Lung (tissue), 12 donors: ENCODE results near the gene GRHL1. TPM values are rescaled to one million over a fixed set of nuclear protein-coding genes. Genes with fewer than 3 reads are reported as not detected.

Source experiments
- ATAC-seq: fragments of 200-7000 bp; cut with Tn5 transposase; one replicate; pipeline ENCODE4 v1.9.1; 2020; ENCODE audit warnings: moderate number of reproducible peaks; ENCODE audit not compliant: insufficient read depth, low FRiP score
- DNase-seq, 3 donors: peaks; one replicate each; pipeline ENCODE4 v3.0.0-alpha.2; 2013 to 2017
- H3K27ac ChIP-seq, 2 donors: one replicate each; pipeline ENCODE4 v1.5.1; 2013; ENCODE audit warnings: mild to moderate bottlenecking in 2 of 2, moderate library complexity in 2 of 2, control low read depth in 1 of 2, inconsistent platforms in 1 of 2, low read depth in 1 of 2, low read length in 1 of 2
- H3K27me3 ChIP-seq, 3 donors: one replicate each; pipeline ENCODE4 v1.5.1; 2013; ENCODE audit warnings: low read length in 2 of 3; ENCODE audit not compliant: control insufficient read depth in 3 of 3, insufficient read depth in 3 of 3
- H3K36me3 ChIP-seq, 4 donors: one replicate each; pipeline ENCODE4 v1.5.1; 2013; ENCODE audit warnings: low read length in 4 of 4, mild to moderate bottlenecking in 1 of 4, moderate library complexity in 1 of 4; ENCODE audit not compliant: control insufficient read depth in 4 of 4, insufficient read depth in 4 of 4
- H3K4me1 ChIP-seq, 5 donors: one replicate each; pipeline ENCODE4 v1.5.1; 2013; ENCODE audit warnings: low read length in 5 of 5, mild to moderate bottlenecking in 2 of 5, moderate library complexity in 1 of 5; ENCODE audit not compliant: control insufficient read depth in 5 of 5, insufficient read depth in 5 of 5
- H3K4me3 ChIP-seq: one replicate; pipeline ENCODE4 v1.5.1; 2013; ENCODE audit warnings: mild to moderate bottlenecking, control low read depth, moderate library complexity
- H3K9ac ChIP-seq, 2 donors: one replicate each; pipeline ENCODE4 v1.5.1; 2013; ENCODE audit warnings: low read length in 2 of 2, control low read depth in 1 of 2; ENCODE audit not compliant: insufficient read depth in 1 of 2
- H3K9me3 ChIP-seq, 4 donors: one replicate each; pipeline ENCODE4 v1.5.1; 2013; ENCODE audit warnings: low read length in 3 of 4, mild to moderate bottlenecking in 1 of 4, moderate library complexity in 1 of 4; ENCODE audit not compliant: control insufficient read depth in 4 of 4, insufficient read depth in 3 of 4
- CTCF ChIP-seq: IDR thresholded peaks from 2 replicates; pipeline ENCODE4 v1.5.1; 2012; ENCODE audit warnings: mild to moderate bottlenecking; ENCODE audit errors: control extremely low read depth, extremely low read depth
- WGBS, 2 donors: extraction: QIAGEN DNeasy Blood & Tissue Kit; methylation state at CpG; one replicate each; pipeline ENCODE4 v1.1.7; 2013; 5-methylcytosine and 5-hydroxymethylcytosine counted together
- polyA plus RNA-seq, 2 donors: library from polyadenylated mRNA; stranded (reverse); fragments of 200-250 nt; gene quantifications; one replicate each; pipeline ENCODE4 v1.2.1, GENCODE V29; 2013
- total RNA-seq, 2 donors: library from RNA; depleted of rRNA in 1 of 2; stranded (reverse); fragments of >200 nt in 1 of 2; gene quantifications; one replicate each; pipeline ENCODE4 v1.2.1, GENCODE V29; 2014 to 2021
- donor health status: control.
- donor health status: control.
- donor health status: Bipolar disorder and iron deficiency.
- donor health status: healthy.
- donor health status: DM: yes; HTN: yes; CAD: no.

The GRHL1 gene
- total and polyA plus RNA-seq, 4 donors, result 1.8 to 13.6 (median 5.6) TPM

- peaks cover 2 to 28% (median 5%) of the 10 kb centered on the region in 4 donors for H3K36me3 ChIP-seq
Measured at GRCh38 chr2:10043906-10044601, 92.6 kb downstream of the GRHL1 start.

GRCh38 chr2:10045561-10046355, 94.3 kb downstream of the GRHL1 start:
- DNase-seq (no peak), ATAC-seq (no peak)
- H3K9me3 ChIP-seq, result no peaks in the 10 kb centered on the region
- H3K27me3 ChIP-seq, result no peaks in the 10 kb centered on the region
- peak overlapping the region in 1 of 2 donors; percentile 40 for H3K27ac ChIP-seq
- peaks cover 0 to 23% (median 12%) of the 10 kb centered on the region in 5 donors for H3K4me1 ChIP-seq
- no peak for TF ChIP-seq CTCF
- H3K4me3 ChIP-seq, result no peak overlapping the region
- 73 to 87% methylated on average over 20 of the region's 20 CpGs for WGBS, 2 donors
- peaks cover 2 to 31% (median 7%) of the 10 kb centered on the region in 4 donors for H3K36me3 ChIP-seq
- no peak overlapping the region for H3K9ac ChIP-seq

More at GRCh38 chr2:10043906-10044601, 92.6 kb downstream of the GRHL1 start:
- 10 to 30% methylated on average over 39 to 90 of the region's 90 CpGs for WGBS, 2 donors
- ATAC-seq (peak; percentile 83), DNase-seq (peak; percentile 94 to 97 (median 97))
- H3K9ac ChIP-seq, result peak overlapping the region; percentile 16 to 61
- no peaks in the 10 kb centered on the region for H3K9me3 ChIP-seq
- peak overlapping the region; percentile 67 for H3K4me3 ChIP-seq
- no peaks in the 10 kb centered on the region for H3K27me3 ChIP-seq
- peak overlapping the region; percentile 98 to 99 for H3K27ac ChIP-seq
- H3K4me1 ChIP-seq, result peaks cover 0 to 16% (median 11%) of the 10 kb centered on the region in 5 donors
- no peak for TF ChIP-seq CTCF

GRCh38 chr2:10046931-10047330, 95.4 kb downstream of the GRHL1 start:
- ATAC-seq, result no peak
- Histone ChIP-seq H3K27ac (peak overlapping the region in 1 of 2 donors; percentile 49), H3K9ac (no peak overlapping the region), H3K4me1 (peaks cover 0 to 19% (median 10%) of the 10 kb centered on the region in 5 donors), H3K27me3 (no peaks in the 10 kb centered on the region), H3K4me3 (no peak overlapping the region), H3K9me3 (no peaks in the 10 kb centered on the region), H3K36me3 (peaks cover 3 to 34% (median 7%) of the 10 kb centered on the region in 4 donors)
- DNase-seq, result no peak
- no peak for TF ChIP-seq CTCF
- 64 to 78% methylated on average over 7 of the region's 7 CpGs for WGBS, 2 donors
